SK-N-MC (cell line): ENCODE data around the gene RASA4B.
"Not testable (repeated sequence)": the region's sequence is repeated elsewhere in the genome, so short reads cannot be mapped to it uniquely, and the experiment has no call there.

Experiments
- EZH2 ChIP-seq: fragments of 200-600 bp; sonication (generic); IDR thresholded peaks from one replicate; pipeline ENCODE4 v1.6.1; 2017; ENCODE audit warnings: antibody characterized with exemption
- POLR2AphosphoS5 ChIP-seq: IDR thresholded peaks from 2 replicates; pipeline ENCODE4 v1.6.1; 2012; ENCODE audit warnings: mild to moderate bottlenecking, low read depth, low read length, borderline replicate concordance

DNA sequence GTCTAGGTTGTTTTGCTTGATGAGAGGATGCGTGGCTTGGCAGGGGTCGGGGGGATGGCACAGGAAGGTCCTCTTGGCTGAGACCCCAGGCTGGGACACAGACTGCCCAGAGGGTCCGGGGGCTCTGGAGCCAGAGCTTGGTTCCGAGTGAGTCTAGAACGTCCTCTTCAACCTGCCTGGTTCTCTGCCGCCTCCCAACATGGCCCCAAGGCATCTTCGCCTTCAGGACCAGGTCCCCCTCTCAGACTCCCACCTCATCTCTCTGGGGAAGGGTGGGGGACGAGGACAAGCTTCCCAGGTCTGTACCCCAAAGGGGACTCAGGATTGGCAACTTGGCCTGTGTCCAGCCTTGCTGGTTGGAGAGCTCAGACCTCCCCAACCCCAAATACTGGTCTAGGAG, 24.5 kb upstream of the RASA4B start:
- not testable (repeated sequence) for TF ChIP-seq POLR2AphosphoS5, EZH2
